CD14-positive monocyte (primary cell): ENCODE measurements around the gene SLC38A10. TPM values are rescaled to one million over a fixed set of nuclear protein-coding genes. Genes with fewer than 3 reads are reported as not detected.

Experiments used
- DNase-seq, 3 donors: peaks; one replicate each; pipeline ENCODE4 v3.0.0-alpha.2; 2011 to 2022
- H2AFZ ChIP-seq: 2 replicates; pipeline ENCODE4 v1.6.0; 2012; ENCODE audit warnings: mild to moderate bottlenecking, low read depth, low read length, inconsistent platforms; ENCODE audit not compliant: insufficient read depth, poor library complexity, severe bottlenecking
- H3K27ac ChIP-seq, 2 donors: 1 replicate in 1 of 2; 2 replicates in 1 of 2; pipeline ENCODE4 v1.5.1; 2012 to 2013; ENCODE audit warnings: low read length in 2 of 2, control low read depth in 1 of 2, inconsistent platforms in 1 of 2, low read depth in 1 of 2, mild to moderate bottlenecking in 1 of 2
- H3K27me3 ChIP-seq, 2 donors: one replicate each; pipeline versions ENCODE4 v1.6.0 to v1.6.1; 2011 to 2013; ENCODE audit warnings: low read length in 2 of 2; ENCODE audit not compliant: control insufficient read depth in 2 of 2, insufficient read depth in 2 of 2
- H3K36me3 ChIP-seq, 2 donors: replicated peaks in 1 of 2; 1 replicate in 1 of 2; 2 replicates in 1 of 2; pipeline versions ENCODE4 v1.5.1 to v1.6.1; 2012 to 2013; ENCODE audit warnings: low read length in 2 of 2, control low read depth in 1 of 2, inconsistent platforms in 1 of 2, mild to moderate bottlenecking in 1 of 2; ENCODE audit not compliant: insufficient read depth in 2 of 2, control insufficient read depth in 1 of 2
- H3K4me1 ChIP-seq, 2 donors: 1 replicate in 1 of 2; 2 replicates in 1 of 2; pipeline versions ENCODE4 v1.5.1 to v1.6.1; 2012 to 2013; ENCODE audit warnings: low read length in 2 of 2, control low read depth in 1 of 2, inconsistent platforms in 1 of 2, mild to moderate bottlenecking in 1 of 2, moderate library complexity in 1 of 2; ENCODE audit not compliant: insufficient read depth in 2 of 2, control insufficient read depth in 1 of 2
- H3K4me2 ChIP-seq: replicated peaks from 2 replicates; pipeline ENCODE3; 2012; ENCODE audit warnings: low read length, moderate library complexity, mild to moderate bottlenecking; ENCODE audit not compliant: poor library complexity, severe bottlenecking; ENCODE audit errors: extremely low read depth
- H3K4me3 ChIP-seq, 3 experiments: fragments of 200-600 bp in 1 of 3; sonication (generic) in 1 of 3; replicated peaks in 1 of 3; 1 replicate in 2 of 3; 2 replicates in 1 of 3; pipeline ENCODE4 v1.5.1; 2011 to 2013; ENCODE audit warnings: low read length in 3 of 3, mild to moderate bottlenecking in 3 of 3, control low read depth in 2 of 3, low read depth in 2 of 3, inconsistent platforms in 1 of 3, moderate library complexity in 1 of 3
- H3K79me2 ChIP-seq: 2 replicates; pipeline ENCODE4 v1.6.0; 2012; ENCODE audit warnings: mild to moderate bottlenecking, control low read depth, inconsistent platforms, low read length, moderate library complexity; ENCODE audit not compliant: insufficient read depth
- H3K9ac ChIP-seq: 2 replicates; pipeline ENCODE4 v1.6.0; 2017; ENCODE audit warnings: low read length, mild to moderate bottlenecking; ENCODE audit not compliant: insufficient read depth, poor library complexity, severe bottlenecking
- H3K9me3 ChIP-seq, 2 donors: replicated peaks in 1 of 2; 1 replicate in 1 of 2; 2 replicates in 1 of 2; pipeline versions ENCODE4 v1.5.1 to v1.6.1; 2012 to 2013; ENCODE audit warnings: low read length in 2 of 2, control low read depth in 1 of 2; ENCODE audit not compliant: control insufficient read depth in 1 of 2, insufficient read depth in 1 of 2
- H4K20me1 ChIP-seq: 2 replicates; pipeline ENCODE4 v1.6.0; 2012; ENCODE audit warnings: mild to moderate bottlenecking, low read length, control low read depth, moderate library complexity; ENCODE audit not compliant: insufficient read depth
- H3K27ac Mint-ChIP-seq, 7 donors: one replicate each; pipeline ENCODE4 v1.8.0; 2020; ENCODE audit warnings: mild to moderate bottlenecking in 7 of 7, mixed read lengths in 7 of 7, moderate library complexity in 6 of 7, inconsistent platforms in 2 of 7
- H3K27me3 Mint-ChIP-seq, 3 donors: one replicate each; pipeline ENCODE4 v1.8.0; 2021 to 2022; ENCODE audit warnings: low read depth in 3 of 3, mild to moderate bottlenecking in 3 of 3, mixed read lengths in 3 of 3, moderate library complexity in 3 of 3, inconsistent platforms in 1 of 3
- H3K36me3 Mint-ChIP-seq, 2 donors: one replicate each; pipeline ENCODE4 v1.8.0; 2020; ENCODE audit warnings: mixed read lengths in 2 of 2, inconsistent platforms in 1 of 2, mild to moderate bottlenecking in 1 of 2
- H3K4me1 Mint-ChIP-seq: one replicate; pipeline ENCODE4 v1.8.0; 2020; ENCODE audit warnings: mild to moderate bottlenecking, mixed read lengths
- H3K4me3 Mint-ChIP-seq, 2 donors: one replicate each; pipeline ENCODE4 v1.8.0; 2020; ENCODE audit warnings: mild to moderate bottlenecking in 2 of 2, mixed read lengths in 2 of 2, moderate library complexity in 1 of 2
- H3K9me3 Mint-ChIP-seq, 7 donors: one replicate each; pipeline ENCODE4 v1.8.0; 2020 to 2022; ENCODE audit warnings: mixed read lengths in 7 of 7, mild to moderate bottlenecking in 6 of 7, moderate library complexity in 6 of 7, inconsistent platforms in 2 of 7
- WGBS: methylation state at CpG from one replicate; pipeline ENCODE4 v1.1.5; 2013; ENCODE audit warnings: missing lambda C conversion rate; ENCODE audit not compliant: insufficient coverage; 5-methylcytosine and 5-hydroxymethylcytosine counted together
- intact Hi-C, 2 donors: fragments of 100-400 bp; cut with micrococcal nuclease; formaldehyde crosslinking; loops; one replicate each; pipeline versions ENCODE4 v1.15.0 to v1.15.1; 2023
- polyA plus RNA-seq, 3 donors: library from polyadenylated mRNA; depleted of rRNA in 1 of 3; unstranded in 2 of 3; stranded (reverse) in 1 of 3; fragments of 300-500 nt in 2 of 3; fragments of >200 nt in 1 of 3; fragmentation: Illumina TruSeq in 2 of 3; gene quantifications; 1 replicate in 2 of 3; 2 replicates in 1 of 3; pipeline ENCODE4 v1.2.3, GENCODE V29; 2012 to 2021
- TF ChIP-seq, protein P1 (sequence below): fragments of 200-600 bp; IDR thresholded peaks from one replicate; pipeline ENCODE4 v1.8.0; 2022; ENCODE audit warnings: antibody characterized with exemption, mild to moderate bottlenecking

SLC38A10 gene
- polyA plus RNA-seq, 3 donors: 50.8 to 76.1 (median 68.4) TPM

DNA sequence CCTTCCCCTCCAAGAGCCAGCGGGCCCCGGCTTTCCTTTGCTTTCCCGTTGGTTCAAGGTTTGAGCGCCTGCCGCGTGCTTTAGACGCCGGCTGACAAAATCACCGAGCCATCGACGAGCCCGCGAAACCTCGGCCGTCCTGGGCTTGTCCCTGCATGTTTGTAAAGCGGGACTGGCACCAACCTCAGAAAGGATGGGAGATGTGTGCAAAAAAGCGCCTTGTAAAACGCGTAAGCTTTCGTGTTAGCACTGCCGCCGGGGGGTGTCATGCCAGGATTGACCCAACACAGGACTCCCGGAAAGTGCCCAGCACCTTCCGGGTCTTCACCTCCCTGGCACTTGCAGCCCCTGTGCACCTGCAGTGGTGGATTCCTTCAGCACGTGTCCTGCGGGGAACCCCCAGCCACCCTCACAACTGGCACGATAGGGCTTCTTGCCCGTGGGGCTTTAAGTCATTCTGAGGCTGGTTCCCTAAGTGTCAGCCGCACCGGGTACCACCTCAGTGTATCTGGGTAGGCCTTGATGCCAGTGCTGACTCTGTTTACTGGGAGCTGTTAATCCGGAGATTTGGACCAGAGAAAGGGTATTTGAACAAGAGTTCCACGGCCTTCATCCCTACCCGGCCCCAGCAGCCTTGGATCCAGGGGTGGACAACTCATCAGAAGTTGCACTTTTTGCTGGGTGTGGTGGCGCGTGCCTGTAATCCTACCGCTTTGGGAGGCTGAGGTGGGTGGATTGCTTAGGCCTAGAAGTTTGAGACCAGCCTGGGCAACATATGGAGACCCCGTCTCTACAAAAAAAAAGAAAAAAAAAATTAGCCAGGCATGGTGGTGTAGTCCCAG, 55.2 kb downstream of the SLC38A10 start:
- Mint-ChIP-seq H3K4me1 (peaks cover 40% of the 10 kb centered on the region), H3K9me3 (peaks cover 0 to 2% (median 0%) of the 10 kb centered on the region in 7 donors), H3K4me3 (peak overlapping the region; percentile 86 to 94), H3K36me3 (peaks cover 13 to 28% of the 10 kb centered on the region in 2 donors), H3K27me3 (no peaks in the 10 kb centered on the region), H3K27ac (peak overlapping the region; percentile 29 to 92 (median 88))
- peak overlapping the region in 1 of 2 donors; percentile 80 for H3K27ac ChIP-seq
- no peaks in the 10 kb centered on the region for H3K9me3 ChIP-seq
- peak overlapping the region; percentile 99 for H3K4me2 ChIP-seq
- peaks cover 21 to 36% of the 10 kb centered on the region in 2 donors for H3K4me1 ChIP-seq
- DNase-seq: no peak
- peaks cover 57% of the 10 kb centered on the region for H4K20me1 ChIP-seq
- WGBS: 21% methylated on average over 33 of the region's 37 CpGs
- peaks cover 57% of the 10 kb centered on the region for H3K79me2 ChIP-seq
- H3K4me3 ChIP-seq: peak overlapping the region; percentile 60 to 99 (median 64)
- peak overlapping the region; percentile 97 for H3K9ac ChIP-seq
- H3K36me3 ChIP-seq: peaks cover 13 to 26% of the 10 kb centered on the region in 2 donors
- H2AFZ ChIP-seq: peak overlapping the region; percentile 86
- intact Hi-C loops: loop anchor here (1.0 to 2.0 kb wide), 3 partner anchors 17 to 97 kb away; partner anchors contain the start of gene CEP131 (in 1 of the 2)
- TF ChIP-seq, protein P1, sequence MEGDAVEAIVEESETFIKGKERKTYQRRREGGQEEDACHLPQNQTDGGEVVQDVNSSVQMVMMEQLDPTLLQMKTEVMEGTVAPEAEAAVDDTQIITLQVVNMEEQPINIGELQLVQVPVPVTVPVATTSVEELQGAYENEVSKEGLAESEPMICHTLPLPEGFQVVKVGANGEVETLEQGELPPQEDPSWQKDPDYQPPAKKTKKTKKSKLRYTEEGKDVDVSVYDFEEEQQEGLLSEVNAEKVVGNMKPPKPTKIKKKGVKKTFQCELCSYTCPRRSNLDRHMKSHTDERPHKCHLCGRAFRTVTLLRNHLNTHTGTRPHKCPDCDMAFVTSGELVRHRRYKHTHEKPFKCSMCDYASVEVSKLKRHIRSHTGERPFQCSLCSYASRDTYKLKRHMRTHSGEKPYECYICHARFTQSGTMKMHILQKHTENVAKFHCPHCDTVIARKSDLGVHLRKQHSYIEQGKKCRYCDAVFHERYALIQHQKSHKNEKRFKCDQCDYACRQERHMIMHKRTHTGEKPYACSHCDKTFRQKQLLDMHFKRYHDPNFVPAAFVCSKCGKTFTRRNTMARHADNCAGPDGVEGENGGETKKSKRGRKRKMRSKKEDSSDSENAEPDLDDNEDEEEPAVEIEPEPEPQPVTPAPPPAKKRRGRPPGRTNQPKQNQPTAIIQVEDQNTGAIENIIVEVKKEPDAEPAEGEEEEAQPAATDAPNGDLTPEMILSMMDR: no peak
- no peaks in the 10 kb centered on the region for H3K27me3 ChIP-seq

DNA sequence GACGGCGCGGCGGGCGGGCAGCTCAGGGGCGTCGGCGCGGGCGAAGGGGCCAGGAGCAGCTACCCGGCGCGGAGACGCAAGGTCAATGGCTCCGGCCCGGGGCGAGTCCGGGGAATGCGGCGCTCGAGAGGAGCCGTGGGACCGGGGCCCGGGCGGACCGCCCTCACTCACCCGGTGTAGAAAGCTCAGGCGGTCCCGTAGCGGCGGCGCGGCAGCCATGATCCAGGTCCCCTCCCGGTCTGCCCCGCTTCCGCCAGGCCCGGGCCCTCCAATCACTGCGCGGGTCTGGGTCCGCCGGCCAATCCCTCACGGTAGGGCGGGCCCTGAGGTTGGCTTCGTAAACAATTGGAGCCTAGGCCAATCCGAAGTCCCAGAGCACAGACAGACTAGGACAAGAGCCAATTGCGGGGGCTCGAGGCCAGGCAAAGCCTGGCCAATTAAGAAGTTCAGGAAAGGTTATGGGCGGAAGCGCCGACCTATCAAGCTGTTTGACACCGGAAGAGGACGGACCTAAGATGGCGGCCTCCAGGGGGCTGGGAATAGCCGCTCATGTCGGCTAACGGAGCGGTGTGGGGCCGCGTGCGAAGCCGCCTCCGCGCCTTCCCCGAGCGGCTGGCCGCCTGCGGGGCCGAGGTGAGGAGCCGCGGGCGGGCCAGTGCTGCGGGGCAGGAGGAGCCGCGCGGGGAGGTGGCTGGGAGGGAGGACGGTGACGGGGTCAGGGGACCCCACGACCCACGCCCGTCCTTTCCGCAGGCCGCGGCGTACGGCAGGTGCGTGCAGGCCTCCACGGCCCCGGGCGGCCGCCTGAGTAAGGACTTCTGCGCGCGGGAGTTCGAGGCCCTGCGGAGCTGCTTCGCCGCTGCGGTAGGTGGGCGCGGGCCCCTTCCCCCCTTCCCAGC, 56.0 kb downstream of the SLC38A10 start, which contains the start of the genes NDUFAF8 and TEPSIN:
TSS of gene NDUFAF8 (plus strand) at position 504 of the 899 bp plus-strand sequence. CDS start at position 550, 46 bp downstream.
TSS of gene TEPSIN (minus strand) at position 241 of the 899 bp plus-strand sequence. CDS start at position 219, 22 bp downstream.
- Histone ChIP-seq H4K20me1 (peaks cover 57% of the 10 kb centered on the region), H3K4me2 (peak within 1 kb of the TSS; percentile 99), H2AFZ (peak within 1 kb of the TSS; percentile 88), H3K79me2 (peaks cover 66% of the 10 kb centered on the region), H3K9ac (peak within 1 kb of the TSS; percentile 97), H3K27me3 (no peaks in the 10 kb centered on the region), H3K4me3 (peak within 1 kb of the TSS; percentile 69 to 99 (median 70)), H3K27ac (peak within 1 kb of the TSS in 1 of 2 donors; percentile 82), H3K9me3 (no peaks in the 10 kb centered on the region), H3K4me1 (peaks cover 21 to 36% of the 10 kb centered on the region in 2 donors), H3K36me3 (peaks cover 13 to 27% of the 10 kb centered on the region in 2 donors)
- Mint-ChIP-seq H3K27me3 (no peaks in the 10 kb centered on the region), H3K4me1 (peaks cover 43% of the 10 kb centered on the region), H3K36me3 (peaks cover 14 to 32% of the 10 kb centered on the region in 2 donors), H3K27ac (peak within 1 kb of the TSS; percentile 29 to 92 (median 88)), H3K4me3 (peak within 1 kb of the TSS; percentile 86 to 94), H3K9me3 (peaks cover 0 to 2% (median 0%) of the 10 kb centered on the region in 7 donors)
- TF ChIP-seq, protein P1: no peak
- intact Hi-C loops: loop anchor here (1.0 to 2.0 kb wide), 2 partner anchors 16 kb away; partner anchors contain the start of gene CEP131 (in 1 of the 2)
- DNase-seq: peak; percentile 98 to 100 (median 99)
- WGBS: under 1% methylated on average over 100 of the region's 100 CpGs
